Keratinocyte (primary cell): ENCODE results near the gene SLC25A42. TPM values are rescaled to one million over a fixed set of nuclear protein-coding genes. Genes with fewer than 3 reads are reported as not detected.

Experiments
- DNase-seq: peaks from one replicate; pipeline ENCODE4 v3.0.0-alpha.2; 2011; ENCODE audit warnings: low read depth, missing footprints, low spot score
- FAIRE-seq: peaks from 2 replicates; lab custom pipeline; 2011; peaks lifted over from hg19 to GRCh38; lab: Jason Lieb, UNC
- H2AFZ ChIP-seq: 2 replicates; pipeline ENCODE4 v1.6.0; 2012; ENCODE audit warnings: low read length, control low read depth, inconsistent platforms; ENCODE audit not compliant: control insufficient read depth
- H3K27ac ChIP-seq: 2 replicates; pipeline ENCODE4 v1.5.1; 2011; ENCODE audit warnings: low read length; ENCODE audit not compliant: control insufficient read depth, insufficient read depth
- H3K27me3 ChIP-seq: 3 replicates; pipeline ENCODE4 v1.6.0; 2011; ENCODE audit warnings: low read length; ENCODE audit not compliant: control insufficient read depth, insufficient read depth; ENCODE audit errors: extremely low read depth
- H3K36me3 ChIP-seq, 2 experiments: 2 replicates in 1 of 2; 3 replicates in 1 of 2; pipeline ENCODE4 v1.5.1; 2011; ENCODE audit warnings: low read length in 2 of 2, mild to moderate bottlenecking in 1 of 2; ENCODE audit not compliant: control insufficient read depth in 2 of 2, insufficient read depth in 2 of 2; ENCODE audit errors: extremely low read depth in 1 of 2
- H3K4me1 ChIP-seq: 3 replicates; pipeline ENCODE4 v1.5.1; 2011; ENCODE audit warnings: low read length; ENCODE audit not compliant: control insufficient read depth, insufficient read depth; ENCODE audit errors: extremely low read depth
- H3K4me2 ChIP-seq: 3 replicates; pipeline ENCODE4 v1.6.0; 2011; ENCODE audit warnings: low read depth, low read length; ENCODE audit not compliant: control insufficient read depth, insufficient read depth; ENCODE audit errors: extremely low read depth
- H3K4me3 ChIP-seq, 3 experiments: fragments of 200-600 bp in 1 of 3; sonication (generic) in 1 of 3; 2 replicates in 2 of 3; 3 replicates in 1 of 3; pipeline ENCODE4 v1.5.1; 2011 to 2016; ENCODE audit warnings: low read length in 3 of 3, mild to moderate bottlenecking in 3 of 3, control low read depth in 2 of 3, inconsistent platforms in 1 of 3, low read depth in 1 of 3, mixed read lengths in 1 of 3, mixed run types in 1 of 3, moderate library complexity in 1 of 3; ENCODE audit not compliant: control insufficient read depth in 2 of 3, insufficient read depth in 2 of 3; ENCODE audit errors: extremely low read depth in 1 of 3
- H3K79me2 ChIP-seq: 2 replicates; pipeline ENCODE4 v1.6.0; 2012; ENCODE audit warnings: low read length; ENCODE audit not compliant: control insufficient read depth, insufficient read depth
- H3K9ac ChIP-seq: 3 replicates; pipeline ENCODE4 v1.6.0; 2011; ENCODE audit warnings: low read length; ENCODE audit not compliant: control insufficient read depth, insufficient read depth; ENCODE audit errors: extremely low read depth
- H3K9me1 ChIP-seq: 3 replicates; pipeline ENCODE4 v1.6.0; 2011; ENCODE audit warnings: low read length; ENCODE audit not compliant: control insufficient read depth, insufficient read depth; ENCODE audit errors: extremely low read depth
- H3K9me3 ChIP-seq: 2 replicates; pipeline ENCODE4 v1.5.1; 2012; ENCODE audit warnings: low read depth, low read length; ENCODE audit not compliant: control insufficient read depth
- H4K20me1 ChIP-seq: 3 replicates; pipeline ENCODE4 v1.6.0; 2011; ENCODE audit warnings: low read length; ENCODE audit not compliant: control insufficient read depth, insufficient read depth; ENCODE audit errors: extremely low read depth
- CTCF ChIP-seq, 3 experiments: IDR thresholded peaks in 1 of 3; conservative IDR thresholded peaks in 1 of 3; optimal IDR thresholded peaks in 1 of 3; 2 replicates in 2 of 3; 3 replicates in 1 of 3; pipeline versions ENCODE3 to v1.5.1; 2011; ENCODE audit warnings: low read length in 3 of 3, mild to moderate bottlenecking in 3 of 3, moderate library complexity in 2 of 3, control low read depth in 1 of 3, inconsistent platforms in 1 of 3; ENCODE audit not compliant: insufficient read depth in 2 of 3; ENCODE audit errors: extremely low read depth in 1 of 3
- EZH2 ChIP-seq: IDR thresholded peaks from one replicate; pipeline ENCODE4 v1.6.1; 2012; ENCODE audit warnings: inconsistent platforms, mild to moderate bottlenecking, low read length, moderate library complexity
- dilution Hi-C: fragments of 300-500 bp; cut with MboI; formaldehyde crosslinking; loops from one replicate; pipeline ENCODE4 v1.7.0; 2020; ENCODE audit warnings: low sequenced_read_pairs; ENCODE audit not compliant: extremely low pct_ligation_motif_present
- polyA plus RNA-seq, 5 experiments: library from polyadenylated mRNA; depleted of rRNA in 3 of 5; stranded (reverse) in 3 of 5; stranded (forward) in 1 of 5; unstranded in 1 of 5; fragments of >200 nt; gene quantifications; 1 replicate in 1 of 5; 2 replicates in 3 of 5; 3 replicates in 1 of 5; pipeline versions ENCODE4 v1.2.1 to v1.2.3, GENCODE V29; 2011 to 2012; ENCODE audit warnings: missing spikeins in 2 of 5, low read depth in 1 of 5, low replicate concordance in 1 of 5

The SLC25A42 gene
- polyA plus RNA-seq, 1 donor (not counting 4 experiments of a cell fraction or from before 2014, with no cell fraction given), result 1.2 TPM

- Histone ChIP-seq H3K27me3 (no peaks in the 10 kb centered on the region), H3K4me3 (no peak overlapping the region), H3K9me3 (no peaks in the 10 kb centered on the region), H3K4me1 (peaks cover 12% of the 10 kb centered on the region), H3K9ac (no peak overlapping the region), H3K9me1 (peaks cover 2% of the 10 kb centered on the region), H3K27ac (no peak overlapping the region), H3K4me2 (no peak overlapping the region), H3K79me2 (no peaks in the 10 kb centered on the region), H3K36me3 (peaks cover 17 to 22% of the 10 kb centered on the region in 2 experiments), H4K20me1 (no peaks in the 10 kb centered on the region), H2AFZ (no peak overlapping the region)
- no peak for TF ChIP-seq CTCF (optimal IDR thresholded peaks at IDR 0.05 in 1 of 3, IDR thresholded peaks at IDR 0.05 in 1 of 3, conservative IDR thresholded peaks at IDR 0.05 in 1 of 3; ENCODE audit: extremely low read depth in 1 of 3, insufficient read depth in 2 of 3, low read length in 3 of 3)
- dilution Hi-C loops, result no loop called here
- no peak for DNase-seq
- FAIRE-seq, result no peak
These were observed 14.4 kb upstream of the SLC25A42 start for GRCh38 chr19:19049406-19049805.

GRCh38 chr19:19050104-19050503 lies 13.7 kb upstream of the SLC25A42 start:
- Histone ChIP-seq H4K20me1 (no peaks in the 10 kb centered on the region), H3K36me3 (peaks cover 23 to 29% of the 10 kb centered on the region in 2 experiments), H3K9me1 (peaks cover 2% of the 10 kb centered on the region), H3K27ac (no peak overlapping the region), H3K27me3 (no peaks in the 10 kb centered on the region), H3K4me2 (no peak overlapping the region), H3K9ac (no peak overlapping the region), H3K9me3 (no peaks in the 10 kb centered on the region), H2AFZ (no peak overlapping the region), H3K4me1 (peaks cover 12% of the 10 kb centered on the region), H3K79me2 (no peaks in the 10 kb centered on the region), H3K4me3 (no peak overlapping the region)
- FAIRE-seq, result peak; percentile 63
- DNase-seq, result no peak
- TF ChIP-seq CTCF (optimal IDR thresholded peaks at IDR 0.05 in 1 of 3, IDR thresholded peaks at IDR 0.05 in 1 of 3, conservative IDR thresholded peaks at IDR 0.05 in 1 of 3; ENCODE audit: extremely low read depth in 1 of 3, insufficient read depth in 2 of 3, low read length in 3 of 3) (no peak), EZH2 (no peak)
- dilution Hi-C loops, result no loop called here
